Right atrium auricular region (tissue), 2 donors: ENCODE data around the gene COA8. TPM values are rescaled to one million over a fixed set of nuclear protein-coding genes. Genes with fewer than 3 reads are reported as not detected.
A peak's percentile ranks its signal among the peaks of the same experiment; 100 is the strongest.

Source experiments
- DNase-seq: peaks from one replicate; pipeline ENCODE4 v3.0.0-alpha.2; 2019; ENCODE audit warnings: low spot score
- H3K27ac ChIP-seq, 2 donors: fragments of 200-600 bp; sonication (generic); 1 replicate in 1 of 2; 2 replicates in 1 of 2; pipeline ENCODE4 v1.5.1; 2016 to 2019
- H3K27me3 ChIP-seq, 2 donors: fragments of 200-600 bp; sonication (generic); one replicate each; pipeline versions ENCODE4 v1.5.1 to v1.6.0; 2017 to 2019
- H3K36me3 ChIP-seq: fragments of 200-600 bp; sonication (generic); one replicate; pipeline ENCODE4 v1.5.1; 2016
- H3K4me1 ChIP-seq, 2 donors: fragments of 200-600 bp; sonication (generic); one replicate each; pipeline versions ENCODE4 v1.5.1 to v1.6.0; 2017 to 2019
- H3K4me3 ChIP-seq, 2 donors: fragments of 200-600 bp; sonication (generic); 1 replicate in 1 of 2; 2 replicates in 1 of 2; pipeline ENCODE4 v1.5.1; 2017 to 2019; ENCODE audit warnings: mild to moderate bottlenecking in 1 of 2, moderate library complexity in 1 of 2
- H3K9me3 ChIP-seq, 2 donors: fragments of 200-600 bp; sonication (generic); one replicate each; pipeline ENCODE4 v1.5.1; 2019
- total RNA-seq, 2 donors: library from RNA; depleted of rRNA; stranded (reverse); fragments of >200 nt; gene quantifications; one replicate each; pipeline ENCODE4 v1.1.0, GENCODE V29; 2016
- TF ChIP-seq, protein P1 (sequence below), 2 donors: fragments of 200-600 bp; sonication (generic); IDR thresholded peaks; one replicate each; pipeline ENCODE4 v1.5.1; 2019; ENCODE audit warnings: antibody characterized with exemption in 2 of 2

Gene COA8
- total RNA-seq, 2 donors from 2014 or later = 21.3 to 53.2 TPM

DNA sequence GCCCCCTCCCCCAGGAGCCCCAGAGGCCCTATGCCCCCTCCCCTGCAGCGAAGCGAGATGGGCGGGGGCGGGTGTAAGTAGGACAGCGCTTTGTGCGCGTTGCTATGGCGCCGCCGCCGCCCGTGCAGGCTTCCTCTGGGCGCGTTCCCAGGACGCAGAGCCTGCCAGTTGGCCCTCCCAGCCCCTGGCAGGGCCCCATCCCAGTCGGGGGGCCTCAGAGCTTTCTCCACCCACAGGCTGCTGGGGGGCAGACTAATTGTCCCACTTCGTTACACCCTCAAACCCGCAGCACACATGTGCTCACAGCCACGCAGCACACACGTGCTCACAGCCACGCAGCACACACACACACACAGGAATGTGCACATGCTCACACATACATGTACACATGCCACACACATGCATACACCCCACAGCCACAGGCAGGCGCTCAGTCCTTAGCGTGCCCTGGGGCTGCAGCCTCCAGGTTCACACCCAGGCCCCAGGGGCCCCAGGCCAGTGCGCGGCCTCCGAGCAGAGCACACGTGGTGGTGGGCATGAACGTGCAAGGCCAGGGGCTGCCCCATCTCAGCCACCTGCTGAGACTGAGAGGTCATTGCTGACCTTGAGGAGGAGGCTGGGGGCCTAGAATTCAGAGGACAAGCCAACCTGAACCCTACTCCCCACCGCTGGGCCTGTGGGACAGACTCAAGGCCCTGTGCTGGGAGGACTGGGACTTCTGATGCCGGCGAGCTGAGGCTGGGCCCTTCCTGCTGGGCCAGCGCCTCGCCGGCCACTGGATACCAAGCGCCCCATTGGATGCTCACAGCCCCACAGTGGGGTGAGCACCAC, 18.2 kb upstream of the COA8 start:
- peaks cover 0 to 68% of the 10 kb centered on the region in 2 donors for H3K4me1 ChIP-seq
- H3K27me3 ChIP-seq = no peaks in the 10 kb centered on the region
- H3K4me3 ChIP-seq = no peak overlapping the region
- no peak for DNase-seq
- TF ChIP-seq, protein P1, sequence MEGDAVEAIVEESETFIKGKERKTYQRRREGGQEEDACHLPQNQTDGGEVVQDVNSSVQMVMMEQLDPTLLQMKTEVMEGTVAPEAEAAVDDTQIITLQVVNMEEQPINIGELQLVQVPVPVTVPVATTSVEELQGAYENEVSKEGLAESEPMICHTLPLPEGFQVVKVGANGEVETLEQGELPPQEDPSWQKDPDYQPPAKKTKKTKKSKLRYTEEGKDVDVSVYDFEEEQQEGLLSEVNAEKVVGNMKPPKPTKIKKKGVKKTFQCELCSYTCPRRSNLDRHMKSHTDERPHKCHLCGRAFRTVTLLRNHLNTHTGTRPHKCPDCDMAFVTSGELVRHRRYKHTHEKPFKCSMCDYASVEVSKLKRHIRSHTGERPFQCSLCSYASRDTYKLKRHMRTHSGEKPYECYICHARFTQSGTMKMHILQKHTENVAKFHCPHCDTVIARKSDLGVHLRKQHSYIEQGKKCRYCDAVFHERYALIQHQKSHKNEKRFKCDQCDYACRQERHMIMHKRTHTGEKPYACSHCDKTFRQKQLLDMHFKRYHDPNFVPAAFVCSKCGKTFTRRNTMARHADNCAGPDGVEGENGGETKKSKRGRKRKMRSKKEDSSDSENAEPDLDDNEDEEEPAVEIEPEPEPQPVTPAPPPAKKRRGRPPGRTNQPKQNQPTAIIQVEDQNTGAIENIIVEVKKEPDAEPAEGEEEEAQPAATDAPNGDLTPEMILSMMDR (IDR thresholded peaks at IDR 0.05) = no peak
- peak overlapping the region; percentile 72 to 82 for H3K27ac ChIP-seq
- H3K36me3 ChIP-seq = no peaks in the 10 kb centered on the region
- no peaks in the 10 kb centered on the region for H3K9me3 ChIP-seq

DNA sequence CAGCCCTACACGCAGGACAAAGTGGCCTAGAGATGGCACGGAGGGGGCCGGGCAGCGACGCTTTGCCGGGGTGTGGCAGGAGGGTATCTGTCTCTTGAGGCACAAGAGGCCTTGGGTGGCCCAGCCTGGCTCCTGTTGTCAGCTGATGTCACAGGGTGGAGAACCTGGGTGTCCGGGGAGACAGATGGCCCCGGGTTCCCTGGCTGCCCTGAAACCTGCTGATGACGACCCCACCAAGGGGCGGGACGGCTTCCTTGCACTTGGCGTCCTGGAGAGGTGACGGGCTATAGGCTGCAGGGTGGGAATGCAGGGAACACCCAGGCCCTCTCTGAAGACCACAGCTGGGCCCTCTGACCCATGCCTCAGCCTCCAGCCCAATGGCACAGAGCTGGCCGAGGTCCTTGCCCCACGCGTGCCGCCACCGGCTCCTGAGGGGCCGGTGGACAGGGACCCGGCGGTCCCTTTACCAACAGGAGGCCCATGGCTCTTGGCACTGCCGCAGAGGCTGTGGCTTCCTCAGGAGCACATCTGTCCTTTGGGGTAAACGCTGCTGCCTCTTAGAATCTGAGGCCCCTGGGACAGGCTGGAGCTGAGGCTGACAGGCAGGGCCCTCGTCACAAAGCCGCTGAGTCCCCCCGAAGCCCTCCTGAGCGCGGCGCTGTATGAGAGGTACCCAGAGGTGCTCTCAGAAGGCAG, 17.4 kb upstream of the COA8 start:
- H3K27me3 ChIP-seq = no peaks in the 10 kb centered on the region
- TF ChIP-seq, protein P1 (IDR thresholded peaks at IDR 0.05) = no peak
- peaks cover 0 to 70% of the 10 kb centered on the region in 2 donors for H3K4me1 ChIP-seq
- peak overlapping the region; percentile 72 to 82 for H3K27ac ChIP-seq
- H3K9me3 ChIP-seq = no peaks in the 10 kb centered on the region
- DNase-seq = no peak
- H3K4me3 ChIP-seq = no peak overlapping the region
- no peaks in the 10 kb centered on the region for H3K36me3 ChIP-seq

DNA sequence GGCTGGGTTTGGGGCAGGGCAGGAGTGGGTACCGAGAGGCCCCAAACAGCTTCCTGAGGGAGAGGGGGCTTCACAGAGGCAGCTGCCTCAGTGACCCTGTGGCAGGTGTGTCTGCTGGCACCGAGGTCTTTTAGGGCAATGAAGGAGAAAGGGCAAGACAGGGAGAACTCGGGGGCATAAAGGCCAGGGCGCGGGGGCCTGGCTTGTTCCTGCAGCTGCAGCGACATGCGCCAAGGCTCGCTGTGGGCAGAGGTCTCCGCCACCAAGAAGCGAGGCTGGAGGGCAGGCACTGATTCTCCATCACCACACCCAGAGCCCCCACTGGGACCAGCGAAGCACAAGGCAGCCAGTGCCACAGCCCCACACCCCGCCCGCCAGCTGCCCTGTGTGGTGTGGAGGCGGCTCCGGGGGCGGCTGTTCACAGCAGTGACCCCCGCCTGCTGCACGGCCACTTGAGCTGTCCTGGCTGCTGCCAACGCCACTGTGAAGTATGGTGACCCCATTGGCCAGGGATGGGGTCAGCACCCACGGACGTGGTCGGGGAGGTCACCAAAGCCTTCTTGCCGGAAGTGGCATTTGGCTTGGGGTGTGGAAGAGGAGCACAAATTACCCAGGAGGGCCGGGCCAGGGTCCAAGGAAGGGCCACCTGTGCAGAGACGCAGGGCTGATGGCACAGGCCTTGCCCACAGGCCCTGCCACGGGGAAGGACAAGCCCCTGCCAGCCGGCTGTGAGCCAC, 16.7 kb upstream of the COA8 start:
- TF ChIP-seq, protein P1 (IDR thresholded peaks at IDR 0.05) = no peak
- DNase-seq = no peak
- no peaks in the 10 kb centered on the region for H3K9me3 ChIP-seq
- no peaks in the 10 kb centered on the region for H3K36me3 ChIP-seq
- H3K4me3 ChIP-seq = no peak overlapping the region
- no peaks in the 10 kb centered on the region for H3K27me3 ChIP-seq
- peak overlapping the region in 1 of 2 donors; percentile 72 for H3K27ac ChIP-seq
- H3K4me1 ChIP-seq = peaks cover 0 to 70% of the 10 kb centered on the region in 2 donors

DNA sequence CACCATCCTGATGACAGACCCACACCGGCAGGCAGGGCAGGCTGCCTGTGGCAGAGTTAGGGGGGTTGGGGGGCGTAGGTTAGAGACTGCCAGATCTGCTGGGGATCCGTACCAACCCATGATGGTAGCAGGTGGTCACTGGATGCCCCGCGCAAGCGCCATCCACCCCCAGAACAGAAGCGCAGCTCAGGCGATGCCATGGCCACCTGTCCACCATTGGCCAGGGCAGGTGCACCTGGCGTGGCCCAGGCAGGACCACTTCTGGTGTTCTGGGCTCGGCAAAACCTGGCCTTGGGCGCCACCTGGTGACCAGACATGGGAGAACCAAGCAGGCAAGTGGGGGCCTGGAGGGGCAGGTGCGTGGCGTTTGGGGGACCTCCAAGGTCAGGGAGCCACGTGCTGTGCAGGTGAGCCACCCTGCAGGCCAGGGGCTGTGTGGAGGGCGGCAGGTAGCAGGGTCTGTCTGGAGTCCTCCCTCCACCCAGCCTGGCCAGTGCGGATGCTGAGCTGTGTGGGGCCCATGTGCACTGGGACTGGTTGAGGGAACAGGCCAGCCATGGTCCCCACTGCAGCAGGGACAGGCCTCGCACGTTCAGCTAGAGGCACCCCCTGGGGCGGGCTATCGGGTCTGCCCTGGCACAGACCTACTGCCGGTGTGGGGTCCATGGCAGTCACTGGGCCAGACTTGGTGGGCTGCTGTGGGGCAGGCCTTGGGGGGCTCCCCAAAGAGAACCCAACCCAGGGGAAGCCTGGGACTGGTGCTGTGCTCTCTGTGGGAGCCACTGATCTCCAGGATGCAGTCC, 15.9 kb upstream of the COA8 start:
- peaks cover 0 to 70% of the 10 kb centered on the region in 2 donors for H3K4me1 ChIP-seq
- H3K27me3 ChIP-seq = no peaks in the 10 kb centered on the region
- H3K36me3 ChIP-seq = no peaks in the 10 kb centered on the region
- H3K27ac ChIP-seq = peak overlapping the region in 1 of 2 donors; percentile 3
- TF ChIP-seq, protein P1 (IDR thresholded peaks at IDR 0.05) = peak; percentile 88 to 94
- DNase-seq = no peak
- H3K9me3 ChIP-seq = no peaks in the 10 kb centered on the region
- no peak overlapping the region for H3K4me3 ChIP-seq

DNA sequence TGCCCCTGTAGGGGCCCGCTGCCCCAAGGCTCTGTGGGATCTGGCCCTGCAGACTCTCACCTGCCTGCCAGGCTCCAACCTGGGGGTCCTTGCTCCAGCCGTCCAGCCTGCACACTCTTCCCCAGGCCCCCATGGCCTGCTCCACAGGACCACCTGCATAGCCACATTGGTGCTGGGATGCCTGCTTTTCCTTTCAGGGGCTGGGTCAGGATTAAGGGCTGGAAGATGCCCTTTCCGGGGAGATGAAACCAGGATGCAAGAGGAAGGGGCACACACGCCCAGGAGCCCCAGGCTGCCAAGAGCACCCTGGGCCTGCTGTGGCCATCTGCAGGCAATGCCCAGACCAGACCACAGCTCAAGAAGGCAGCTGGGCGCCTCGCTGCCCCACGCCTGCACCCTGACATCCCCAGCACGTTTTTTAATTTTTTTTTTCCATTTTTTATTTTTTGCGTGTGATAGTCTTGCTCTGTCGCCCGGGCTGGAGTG, 15.3 kb upstream of the COA8 start:
- TF ChIP-seq, protein P1 (IDR thresholded peaks at IDR 0.05) = no peak
- H3K27me3 ChIP-seq = no peaks in the 10 kb centered on the region
- peaks cover 0 to 70% of the 10 kb centered on the region in 2 donors for H3K4me1 ChIP-seq
- no peak for DNase-seq
- no peaks in the 10 kb centered on the region for H3K9me3 ChIP-seq
- no peaks in the 10 kb centered on the region for H3K36me3 ChIP-seq
- no peak overlapping the region for H3K27ac ChIP-seq
- no peak overlapping the region for H3K4me3 ChIP-seq
